NCI-H2081 (cell line): Measurements from ENCODE around the gene TRAPPC8.
"Not testable (repeated sequence)": the region's sequence is repeated elsewhere in the genome, so short reads cannot be mapped to it uniquely, and the experiment has no call there.

Source experiments
- DNase-seq, 2 experiments: peaks; one replicate each; lab custom pipeline; 2025; lab: John Stamatoyannopoulos, UW

Gene TRAPPC8

DNA sequence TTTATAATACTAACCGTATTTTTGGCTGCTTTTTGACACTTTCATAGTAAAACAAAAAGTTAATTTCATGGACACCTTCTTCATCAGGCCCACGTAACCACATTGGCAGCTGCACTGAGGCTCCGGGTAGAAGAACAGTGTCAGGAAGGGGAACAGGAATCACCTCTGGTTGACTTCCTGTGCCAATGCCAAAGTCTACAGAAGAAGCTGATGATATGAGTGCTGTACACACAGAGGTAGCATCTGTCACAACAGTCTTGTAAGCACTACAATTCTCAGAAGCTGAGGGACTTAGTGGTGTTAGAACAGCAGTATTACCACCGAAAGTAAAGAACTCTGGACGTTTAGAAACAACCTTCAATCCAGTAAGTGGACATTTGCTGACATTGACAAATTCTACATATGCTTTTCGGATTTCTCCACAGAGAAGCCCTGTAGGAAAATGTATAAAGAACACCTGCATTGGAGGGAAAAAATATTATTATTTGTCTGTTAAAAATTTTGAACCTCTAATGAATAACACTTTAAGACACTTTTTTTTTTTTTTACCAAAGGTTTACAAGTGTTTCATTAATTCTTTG is 85.3 kb downstream of the TRAPPC8 start:
- DNase-seq, result no peak

DNA sequence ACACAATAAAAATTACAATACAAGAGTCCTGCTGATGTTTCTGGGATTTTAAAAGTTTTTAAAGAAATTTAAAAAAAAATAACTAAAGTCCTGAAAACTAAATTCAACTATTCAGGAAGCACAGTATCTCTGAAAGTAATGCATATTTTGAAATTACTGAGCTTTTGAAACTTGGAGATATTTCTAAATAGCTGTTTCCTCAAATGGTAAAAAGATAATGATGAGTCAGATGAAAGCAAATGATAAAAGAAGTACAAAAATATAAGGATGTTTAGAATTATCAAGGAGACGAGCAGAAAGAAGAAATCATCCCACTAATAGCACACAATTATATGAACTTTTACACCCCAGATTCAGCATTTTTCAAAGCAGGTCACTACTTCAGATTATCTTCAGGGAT is 92.1 kb downstream of the TRAPPC8 start:
- no peak for DNase-seq

DNA sequence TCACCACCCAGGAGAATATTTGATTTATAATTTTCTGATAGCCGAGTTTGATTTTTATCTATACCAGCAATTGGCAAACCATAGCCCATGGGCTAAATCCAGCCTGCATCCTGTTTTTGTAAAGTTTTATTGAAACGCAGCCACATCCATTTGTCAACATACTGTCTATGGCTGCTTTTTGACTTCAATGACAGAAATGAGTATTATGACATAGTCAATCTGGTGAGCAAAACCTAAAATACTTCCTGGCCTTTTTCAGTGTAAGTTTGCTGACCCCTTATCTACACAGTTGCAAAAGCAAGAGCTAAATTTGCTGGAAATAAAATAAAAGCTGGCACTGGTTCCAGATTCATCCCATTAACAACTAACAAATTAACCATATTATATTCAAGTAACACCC is 102.4 kb downstream of the TRAPPC8 start:
- no peak for DNase-seq

DNA sequence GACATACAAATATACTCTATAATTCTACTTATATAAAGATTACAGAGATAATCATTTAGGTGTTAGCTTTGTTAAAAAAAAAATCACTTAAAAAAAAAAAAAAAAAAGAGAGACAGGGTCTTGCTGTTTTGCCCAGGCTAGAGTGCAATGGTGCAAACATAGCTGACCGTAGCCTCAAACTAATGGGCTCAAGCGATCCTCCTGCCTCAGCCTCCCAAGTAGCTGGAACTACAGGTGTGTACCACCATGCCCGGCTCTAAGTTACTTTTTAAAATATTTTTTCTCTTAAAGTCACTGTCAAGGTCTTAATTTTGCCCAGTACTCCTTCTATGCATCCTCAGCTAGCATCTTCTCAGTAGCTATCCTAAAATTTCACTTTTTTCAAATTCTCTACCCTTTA is 105.0 kb downstream of the TRAPPC8 start:
- no peak for DNase-seq

DNA sequence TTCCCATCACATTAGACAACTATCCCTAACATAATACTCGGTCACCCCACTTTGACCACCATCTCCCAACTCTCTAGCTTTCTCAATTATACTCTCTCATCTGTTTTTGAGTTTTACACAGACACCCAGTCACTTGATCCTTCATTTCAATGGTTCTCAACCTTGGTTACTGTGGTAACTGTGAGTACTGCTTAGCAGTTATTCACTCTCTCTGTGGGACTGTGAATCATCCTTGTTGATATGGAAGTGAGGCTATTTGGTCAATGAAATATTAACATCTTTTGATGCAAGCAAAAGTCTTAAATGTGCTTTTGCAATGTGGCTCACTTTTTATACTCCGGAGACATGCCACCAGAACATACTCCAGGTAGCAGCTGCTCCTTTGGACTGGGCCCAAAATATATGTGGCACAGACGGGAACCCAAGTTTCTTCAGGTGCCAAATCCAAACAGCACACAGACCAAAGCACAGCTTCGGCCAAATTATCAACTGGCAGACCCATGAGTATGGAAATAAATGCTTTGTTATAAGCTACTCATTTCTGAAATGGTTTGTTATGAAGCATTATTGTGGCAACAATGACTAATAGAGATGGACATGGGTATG is 107.3 kb downstream of the TRAPPC8 start:
- DNase-seq, result no peak

DNA sequence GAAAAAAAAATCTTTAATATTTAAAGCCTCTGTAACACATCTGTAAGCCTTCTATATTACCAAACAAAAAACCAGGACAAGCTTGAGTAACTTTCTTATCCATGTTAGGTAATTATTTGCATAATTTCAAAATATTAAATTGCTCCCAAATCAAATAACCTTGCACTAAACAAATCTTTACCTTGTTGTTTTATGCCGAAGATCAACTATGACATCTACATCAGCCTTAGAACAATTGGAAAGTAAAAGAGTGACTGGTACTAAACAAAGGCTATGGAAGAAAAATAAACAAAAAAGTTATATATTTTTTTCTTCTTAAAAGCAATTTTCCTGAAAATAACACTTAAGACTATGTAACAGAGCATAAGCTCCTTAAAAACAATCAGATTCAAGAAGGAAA is 111.0 kb downstream of the TRAPPC8 start:
- no peak for DNase-seq

DNA sequence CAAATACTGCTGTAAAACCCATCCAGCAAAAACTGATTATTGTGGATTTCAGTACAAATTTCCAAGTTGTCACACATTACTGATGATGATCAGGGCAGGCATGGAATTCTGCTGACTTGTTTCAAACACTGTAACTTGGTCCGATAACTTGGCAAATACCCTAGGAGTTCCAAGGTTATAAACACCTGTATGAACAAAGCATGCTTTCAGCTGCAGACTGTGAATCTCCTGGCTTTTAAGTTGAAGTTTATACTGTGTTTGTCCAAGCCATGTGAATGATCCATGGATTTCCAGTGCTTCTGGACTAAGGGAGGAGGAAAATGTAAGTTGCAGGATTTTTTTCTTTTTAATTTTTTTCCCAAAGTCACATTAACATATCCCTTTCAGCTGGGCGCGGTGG is 112.2 kb downstream of the TRAPPC8 start:
- DNase-seq, result no peak

DNA sequence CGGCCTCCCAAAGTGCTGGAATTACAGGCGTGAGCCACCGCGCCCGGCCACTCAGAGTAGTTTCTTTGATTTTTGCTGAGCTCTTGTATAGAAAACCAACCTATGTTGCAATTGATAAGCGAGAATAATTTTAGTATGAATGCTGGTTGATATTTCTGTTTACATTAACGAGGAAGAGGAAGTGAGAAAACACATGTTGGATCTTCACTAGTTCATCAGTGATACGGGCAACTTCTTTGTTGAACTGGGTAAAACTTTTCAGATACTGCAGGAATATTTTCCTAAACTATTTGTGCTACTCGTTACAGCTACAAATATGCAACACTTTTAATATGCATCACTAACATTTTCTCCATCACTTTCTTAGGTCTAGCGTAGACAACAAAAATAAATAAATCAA is 114.3 kb downstream of the TRAPPC8 start:
- DNase-seq, result no peak

DNA sequence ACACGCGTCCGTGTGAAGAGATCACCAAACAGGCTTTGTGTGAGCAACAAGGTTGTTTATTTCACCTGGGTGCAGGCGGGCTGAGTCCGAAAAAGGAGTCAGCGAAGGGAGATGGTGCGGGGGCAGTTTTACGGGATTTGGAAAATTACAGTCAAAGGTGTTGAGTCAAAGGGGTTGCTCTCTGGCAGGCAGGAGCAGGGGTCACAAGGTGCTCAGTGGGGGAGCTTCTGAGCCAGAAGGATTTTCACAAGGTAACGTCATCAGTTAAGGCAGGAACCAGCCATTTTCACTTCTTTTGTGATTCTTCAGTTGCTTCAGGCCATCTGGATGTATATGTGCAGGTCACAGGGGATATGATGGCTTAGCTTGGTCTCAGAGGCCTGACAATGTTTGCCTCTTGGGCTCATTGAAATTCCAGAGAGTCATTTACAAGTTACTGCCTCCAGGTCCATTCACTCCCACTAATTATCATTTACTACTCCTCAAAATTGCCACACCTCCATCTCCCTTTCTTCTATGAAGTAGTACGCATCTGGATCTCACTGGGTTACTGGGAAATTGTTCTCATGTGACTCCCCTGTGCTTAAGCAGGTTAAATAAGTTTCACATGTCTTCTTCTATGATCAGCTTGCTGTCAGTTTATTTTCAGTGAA is 116.1 kb downstream of the TRAPPC8 start:
- DNase-seq, result not testable (repeated sequence)

DNA sequence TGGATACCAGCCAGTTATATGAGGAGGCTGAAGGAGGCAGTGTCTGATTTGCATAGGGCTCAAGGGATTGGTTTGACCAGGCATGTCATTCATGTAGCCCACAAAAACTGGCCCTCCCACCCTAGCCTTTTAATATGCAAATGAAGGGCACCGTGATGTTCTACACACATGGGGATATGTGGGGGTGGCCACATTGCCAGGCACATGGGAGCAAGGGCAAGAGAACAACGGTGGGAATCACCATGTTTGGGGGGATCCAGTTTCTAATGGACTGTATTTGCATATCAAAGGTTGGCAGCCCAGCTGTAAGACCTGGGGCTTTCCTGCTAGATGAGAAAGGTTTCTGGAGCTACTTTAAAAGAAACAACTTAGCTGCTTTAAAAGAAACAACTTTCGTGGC is 117.2 kb downstream of the TRAPPC8 start:
- DNase-seq, result no peak

DNA sequence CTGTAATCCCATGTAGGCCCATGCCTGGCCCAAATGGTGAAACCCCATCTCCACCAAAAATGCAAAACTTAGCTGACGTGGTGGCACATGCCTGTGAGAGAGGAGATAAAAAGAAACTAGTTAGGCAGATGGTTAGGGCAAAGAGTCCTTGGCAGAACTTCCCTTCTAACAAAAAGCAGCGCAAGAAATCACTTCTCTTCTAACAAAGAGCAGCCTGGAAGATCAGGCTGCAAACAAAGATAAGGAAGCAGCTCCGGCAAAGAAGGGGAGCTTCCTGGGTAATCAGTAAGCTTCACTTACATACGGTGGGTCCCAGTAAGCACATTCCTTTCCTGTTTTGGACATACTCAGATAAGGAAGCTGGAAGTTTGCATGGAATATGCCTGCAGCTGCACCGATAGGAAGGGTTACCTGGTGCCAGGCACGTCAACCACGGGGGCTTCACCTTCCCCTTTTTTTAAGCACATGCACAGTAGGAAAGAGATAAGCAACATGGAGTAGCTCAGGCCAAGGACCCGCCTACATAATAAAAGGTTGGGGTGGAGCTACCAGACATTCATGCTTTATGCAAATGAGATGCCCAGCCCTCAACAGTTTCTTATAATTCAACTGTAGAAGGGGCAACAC is 121.3 kb downstream of the TRAPPC8 start:
- no peak for DNase-seq

DNA sequence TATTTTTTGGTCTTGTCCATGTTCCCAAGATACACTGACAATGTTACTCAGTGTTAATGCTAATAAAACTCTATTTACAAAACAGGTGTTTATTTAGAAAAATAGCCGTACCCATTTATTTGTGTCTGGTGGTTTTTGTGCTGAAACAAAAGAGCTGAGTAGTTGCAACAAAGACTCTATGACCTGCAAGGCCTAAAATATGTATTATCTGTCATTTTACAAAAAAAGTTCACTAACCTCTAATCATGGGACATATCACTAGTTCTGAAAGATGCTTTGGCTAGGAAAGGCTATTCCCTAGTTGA is 123.1 kb downstream of the TRAPPC8 start:
- no peak for DNase-seq

DNA sequence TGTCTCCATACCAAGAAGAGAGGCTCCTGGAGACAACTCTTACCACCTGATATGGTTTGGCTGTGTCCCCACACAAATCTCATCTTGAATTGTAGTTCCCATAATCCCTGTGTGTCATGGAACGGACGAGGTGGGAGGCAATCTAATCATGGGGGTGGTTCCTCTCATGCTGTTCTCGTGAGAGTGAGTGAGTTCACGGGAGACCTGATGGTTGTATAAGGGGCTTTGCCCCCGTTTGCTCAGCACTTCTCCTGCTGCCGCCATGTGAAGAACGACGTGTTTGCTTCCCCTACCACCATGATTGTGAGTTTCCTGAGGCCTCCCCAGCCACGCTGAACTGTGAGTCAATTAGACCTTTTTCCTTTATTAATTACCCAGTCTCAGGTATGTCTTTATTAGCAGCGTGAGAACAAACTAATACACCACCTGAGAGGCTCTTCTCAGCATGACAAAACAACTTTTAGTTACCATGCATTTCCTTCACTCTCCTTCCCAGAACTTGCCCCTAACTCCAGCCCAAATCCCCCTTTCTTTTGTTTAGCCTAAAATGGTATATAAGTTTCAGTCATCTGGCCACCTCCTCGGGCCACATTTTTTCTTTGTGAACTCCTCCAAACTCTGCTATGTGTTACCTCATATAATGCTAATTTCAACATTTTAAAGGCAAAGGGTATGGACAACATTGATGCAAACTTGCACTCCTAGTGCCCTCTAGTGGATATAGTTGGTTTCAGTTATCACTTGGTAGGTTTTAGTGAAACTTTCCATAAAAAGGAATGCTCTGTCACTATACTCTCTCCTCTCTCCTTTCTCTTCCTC is 123.6 kb downstream of the TRAPPC8 start:
- peak; percentile 49 to 54 for DNase-seq

DNA sequence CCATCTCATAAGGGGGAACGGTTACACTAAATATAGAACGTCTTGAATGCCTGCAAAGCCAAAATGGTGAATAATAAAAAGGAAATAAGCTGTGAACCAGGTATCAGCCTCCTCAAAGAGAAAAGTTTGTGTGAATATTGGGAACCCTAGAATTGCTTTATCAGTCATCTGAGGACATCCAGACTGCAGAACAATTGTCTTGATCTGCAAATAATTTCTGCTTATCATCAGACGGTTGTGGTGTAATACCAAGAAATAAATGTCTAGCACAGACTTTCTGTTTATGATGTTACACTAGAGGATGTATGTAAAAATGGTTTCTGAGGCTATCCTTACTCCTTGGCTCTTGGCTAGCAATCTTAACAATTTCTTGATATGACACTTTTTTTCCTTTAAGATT is 128.8 kb downstream of the TRAPPC8 start:
- no peak for DNase-seq

DNA sequence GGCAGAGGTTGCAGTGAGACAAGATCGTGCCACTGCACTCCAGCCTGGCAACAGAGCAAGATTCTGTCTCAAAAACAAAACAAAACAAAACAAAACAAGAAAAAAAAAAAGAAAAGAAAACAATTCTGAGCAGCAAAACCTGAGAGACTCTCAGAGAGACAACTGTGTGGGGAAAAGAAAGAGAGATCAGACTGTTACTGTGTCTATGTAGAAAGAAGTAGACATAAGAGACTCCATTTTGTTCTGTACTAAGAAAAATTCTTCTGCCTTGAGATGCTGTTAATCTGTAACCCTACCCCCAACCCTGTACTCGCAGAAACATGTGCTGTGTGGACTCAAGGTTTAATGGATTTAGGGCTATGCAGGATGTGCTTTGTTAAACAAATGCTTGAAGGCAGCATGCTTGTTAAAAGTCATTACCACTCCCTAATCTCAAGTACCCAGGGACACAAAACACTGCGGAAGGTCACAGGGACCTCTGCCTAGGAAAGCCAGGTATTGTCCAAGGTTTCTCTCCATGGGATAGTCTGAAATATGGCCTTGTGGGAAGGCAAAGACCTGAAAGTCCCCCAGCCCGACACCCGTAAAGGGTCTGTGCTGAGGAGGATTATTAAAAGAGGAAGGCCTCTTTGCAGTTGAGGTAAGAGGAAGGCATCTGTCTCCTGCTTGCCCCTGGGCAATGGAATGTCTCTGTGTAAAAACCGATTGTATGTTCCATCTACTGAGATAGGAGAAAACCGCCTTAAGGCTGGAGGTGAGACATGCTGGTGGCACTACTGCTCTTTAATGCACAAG is 132.4 kb downstream of the TRAPPC8 start:
- DNase-seq, result not testable (repeated sequence)

DNA sequence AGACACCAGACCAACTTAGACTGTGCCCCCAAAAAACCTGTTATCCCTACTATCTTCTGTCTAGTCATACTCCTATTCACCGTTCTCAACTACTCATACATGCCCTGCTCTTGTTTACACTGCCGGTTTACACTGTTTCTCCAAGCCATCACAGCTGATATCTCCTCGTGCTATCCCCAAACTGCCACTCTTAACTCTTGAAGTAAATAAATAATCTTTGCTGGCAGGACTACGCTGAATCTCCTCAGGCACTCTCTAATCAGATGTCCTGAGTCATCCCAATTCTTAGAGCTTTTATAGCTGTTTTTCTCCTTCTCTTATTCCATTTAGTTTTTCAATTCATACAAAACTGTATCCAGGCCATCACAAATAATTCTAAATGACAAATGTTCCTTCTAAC is 133.9 kb downstream of the TRAPPC8 start:
- not testable (repeated sequence) for DNase-seq

DNA sequence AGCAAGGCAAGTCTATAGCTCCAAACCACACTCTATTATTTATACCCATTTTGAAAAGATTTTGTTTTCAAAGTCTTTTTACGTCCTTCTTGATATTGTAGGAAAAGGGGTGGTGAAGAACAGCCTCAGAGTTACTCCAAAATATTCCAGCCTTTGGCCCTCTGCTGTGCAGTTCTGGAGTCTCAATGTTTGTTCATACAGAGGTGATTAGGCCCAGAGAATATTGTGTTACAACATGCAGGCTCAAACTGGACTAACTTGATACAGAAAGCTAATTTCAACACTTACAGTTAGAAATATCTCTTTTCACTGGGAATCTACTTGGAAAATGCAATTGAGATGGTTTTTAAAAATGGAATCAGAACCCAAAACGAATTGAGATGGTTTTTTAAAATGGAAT is 141.8 kb downstream of the TRAPPC8 start:
- DNase-seq, result no peak

DNA sequence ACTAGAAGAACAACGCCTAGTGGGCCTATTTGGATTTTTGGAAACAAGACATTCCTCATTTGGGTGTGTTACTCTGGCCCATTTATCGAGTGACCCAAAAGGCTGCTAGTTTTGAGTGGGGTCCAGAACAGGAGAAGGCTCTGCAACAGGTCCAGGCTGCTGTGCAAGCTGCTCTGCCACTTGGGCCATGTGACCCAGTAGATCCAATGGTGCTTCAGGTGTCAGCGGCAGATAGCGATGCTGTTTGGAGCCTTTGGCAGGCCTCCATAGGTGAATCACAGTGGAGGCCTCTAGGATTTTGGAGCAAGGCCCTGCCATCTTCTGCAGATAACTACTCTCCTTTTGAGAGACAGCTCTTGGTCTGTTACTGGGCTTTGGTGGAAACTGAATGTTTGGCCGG is 143.7 kb downstream of the TRAPPC8 start:
- not testable (repeated sequence) for DNase-seq

DNA sequence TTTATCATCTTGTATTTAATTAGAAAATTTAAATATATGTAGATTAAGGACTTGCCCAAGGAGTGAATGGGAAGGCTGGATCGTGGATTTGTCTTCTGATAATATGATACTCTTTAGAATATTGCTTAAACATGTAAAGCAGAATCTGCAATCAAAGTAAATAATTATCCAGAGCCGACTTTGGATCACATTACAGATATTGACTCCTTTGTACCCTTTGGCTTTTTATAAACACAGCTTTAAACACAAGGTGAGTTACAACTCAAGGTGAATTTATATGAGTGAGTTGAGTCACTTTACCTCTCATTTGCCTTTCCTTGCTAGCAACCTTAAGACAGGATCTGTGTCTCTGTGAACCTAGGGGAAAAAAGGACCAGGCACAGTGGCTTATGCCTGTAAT is 144.5 kb downstream of the TRAPPC8 start:
- no peak for DNase-seq

DNA sequence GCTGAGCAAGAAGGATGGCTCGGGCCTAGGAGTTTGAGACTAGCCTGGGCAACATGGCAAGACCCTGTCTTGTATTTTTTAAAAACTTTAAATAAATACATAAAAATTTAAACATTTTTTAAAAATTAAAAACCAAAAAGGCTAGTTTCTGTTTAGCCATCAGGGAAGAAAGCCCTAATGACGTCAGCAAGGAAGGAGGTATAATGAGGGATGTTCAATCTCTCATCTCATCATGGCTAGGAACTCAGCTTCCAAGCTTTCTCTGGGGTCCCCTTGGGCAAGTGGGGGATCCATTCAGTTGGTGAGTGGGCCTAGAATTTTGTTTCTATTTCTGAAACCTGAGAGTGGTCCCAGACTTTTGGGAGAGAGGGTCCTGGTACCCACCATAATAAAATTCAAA is 147.2 kb downstream of the TRAPPC8 start:
- DNase-seq, result no peak

DNA sequence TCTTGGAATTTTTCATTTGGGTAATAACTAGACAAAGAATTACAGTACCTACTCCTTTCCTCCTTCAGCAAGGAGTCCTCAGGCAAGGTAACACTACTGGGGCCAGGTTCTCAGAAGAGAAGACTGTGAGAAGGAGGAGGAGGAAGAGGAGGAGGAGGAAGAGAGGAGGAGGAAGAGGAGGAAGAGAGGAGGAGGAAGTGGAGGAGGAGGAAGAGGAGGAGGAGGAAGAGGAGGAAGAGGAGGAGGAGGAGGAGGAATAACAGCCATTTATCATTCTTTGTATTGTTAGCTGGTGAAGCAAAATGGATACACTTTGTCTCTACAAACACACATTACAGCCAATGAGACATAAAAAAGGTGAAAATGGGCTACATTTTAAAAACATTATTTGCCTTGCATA is 149.4 kb downstream of the TRAPPC8 start:
- no peak for DNase-seq

DNA sequence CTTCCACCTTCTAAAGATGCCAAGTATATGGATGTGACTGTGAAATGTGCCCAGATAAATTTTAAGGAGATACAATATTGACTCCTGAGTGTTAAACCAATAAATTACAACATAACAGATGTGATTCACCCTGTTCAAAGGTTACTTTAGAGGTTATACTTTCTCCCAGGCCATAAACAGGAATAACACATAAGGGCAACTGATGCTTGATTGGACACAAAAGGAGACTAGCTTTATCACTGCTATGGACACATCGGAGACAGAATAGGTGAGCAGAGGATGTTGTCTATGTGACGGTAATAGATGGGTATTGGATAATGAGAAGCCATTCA is 150.4 kb downstream of the TRAPPC8 start:
- no peak for DNase-seq
